DND-41 (cell line): ENCODE results near the gene CFAP20.

Experiments used
- CTCF ChIP-seq: IDR thresholded peaks from 2 replicates; pipeline ENCODE4 v1.5.1; 2012; ENCODE audit warnings: borderline replicate concordance, low read length, moderate library complexity, mild to moderate bottlenecking; ENCODE audit not compliant: poor library complexity, severe bottlenecking; ENCODE audit errors: extremely low read depth
- EZH2 ChIP-seq: IDR thresholded peaks from 3 replicates; pipeline ENCODE4 v1.6.1; 2012; ENCODE audit warnings: borderline replicate concordance, low read depth, mild to moderate bottlenecking, moderate library complexity, low read length, inconsistent platforms; ENCODE audit not compliant: severe bottlenecking

- TF ChIP-seq CTCF: no peak
- no peak for TF ChIP-seq EZH2
Measured at GRCh38 chr16:58116081-58116480, 13.1 kb downstream of the CFAP20 start.
